GM23338 (cell line): ENCODE measurements around the gene KIRREL3. TPM values are rescaled to one million over a fixed set of nuclear protein-coding genes. Genes with fewer than 3 reads are reported as not detected.

Experiments
- ATAC-seq: fragments of 200-7000 bp; cut with Tn5 transposase; 3 replicates; pipeline ENCODE4 v1.9.1; 2020
- DNase-seq: peaks from one replicate; pipeline ENCODE4 v3.0.0-alpha.2; 2015; ENCODE audit warnings: low spot score
- H2AFZ ChIP-seq: fragments of 200-600 bp; sonication (generic); 2 replicates; pipeline ENCODE4 v1.8.0; 2016; ENCODE audit warnings: antibody characterized with exemption, mild to moderate bottlenecking, moderate library complexity
- H3F3A ChIP-seq: fragments of 200-600 bp; sonication (generic); replicated peaks from 2 replicates; pipeline ENCODE4 v1.8.0; 2017; ENCODE audit warnings: antibody characterized with exemption, mixed run types, low read depth
- H3K27ac ChIP-seq: fragments of 200-600 bp; sonication (generic); 2 replicates; pipeline ENCODE4 v1.6.1; 2016; ENCODE audit warnings: low read depth
- H3K27me3 ChIP-seq: fragments of 200-600 bp; sonication (generic); 2 replicates; pipeline ENCODE4 v1.8.0; 2016; ENCODE audit warnings: mild to moderate bottlenecking, mixed run types, moderate library complexity; ENCODE audit not compliant: insufficient read depth
- H3K36me3 ChIP-seq: fragments of 200-600 bp; sonication (generic); 2 replicates; pipeline ENCODE4 v1.8.0; 2016; ENCODE audit warnings: mild to moderate bottlenecking; ENCODE audit not compliant: insufficient read depth
- H3K4me1 ChIP-seq: fragments of 200-600 bp; sonication (generic); 2 replicates; pipeline ENCODE4 v1.8.0; 2016; ENCODE audit warnings: mild to moderate bottlenecking, moderate library complexity; ENCODE audit not compliant: insufficient read depth
- H3K4me2 ChIP-seq: fragments of 200-600 bp; sonication (generic); 2 replicates; pipeline ENCODE4 v1.7.1; 2017; ENCODE audit warnings: mixed run types
- H3K4me3 ChIP-seq: fragments of 200-600 bp; sonication (generic); 2 replicates; pipeline ENCODE4 v1.6.1; 2016; ENCODE audit warnings: mixed run types
- H3K79me2 ChIP-seq: fragments of 200-600 bp; sonication (generic); replicated peaks from 2 replicates; pipeline ENCODE4 v1.8.0; 2017; ENCODE audit warnings: mild to moderate bottlenecking; ENCODE audit not compliant: insufficient read depth
- H3K9me2 ChIP-seq: fragments of 200-600 bp; sonication (generic); 2 replicates; pipeline ENCODE4 v1.8.0; 2017; ENCODE audit not compliant: insufficient read depth
- H4K20me1 ChIP-seq: fragments of 200-600 bp; sonication (generic); replicated peaks from 2 replicates; pipeline ENCODE4 v1.8.0; 2017; ENCODE audit warnings: mild to moderate bottlenecking; ENCODE audit not compliant: insufficient read depth
- H3K27ac Mint-ChIP-seq: 2 replicates; pipeline ENCODE4 v1.8.0; 2020; ENCODE audit warnings: inconsistent platforms, mild to moderate bottlenecking, moderate library complexity, mixed read lengths
- H3K27me3 Mint-ChIP-seq: 3 replicates; pipeline ENCODE4 v1.8.0; 2022; ENCODE audit warnings: low read depth, mild to moderate bottlenecking, moderate library complexity, mixed read lengths, inconsistent platforms; ENCODE audit not compliant: insufficient read depth, poor library complexity
- H3K36me3 Mint-ChIP-seq: 3 replicates; pipeline ENCODE4 v1.8.0; 2021; ENCODE audit warnings: low read depth, mild to moderate bottlenecking, inconsistent platforms, moderate library complexity, mixed read lengths
- H3K4me1 Mint-ChIP-seq: 3 replicates; pipeline ENCODE4 v1.8.0; 2020; ENCODE audit warnings: mild to moderate bottlenecking, inconsistent platforms, mixed read lengths
- H3K4me3 Mint-ChIP-seq: 3 replicates; pipeline ENCODE4 v1.8.0; 2021; ENCODE audit warnings: moderate library complexity, mild to moderate bottlenecking, inconsistent platforms, mixed read lengths
- H3K9me3 Mint-ChIP-seq: 3 replicates; pipeline ENCODE4 v1.8.0; 2020; ENCODE audit warnings: moderate library complexity, mild to moderate bottlenecking, inconsistent platforms, mixed read lengths
- CREB1 ChIP-seq: fragments of 250-450 bp; sonication (Bioruptor Pico); IDR thresholded peaks from 2 replicates; pipeline ENCODE4 v1.5.0; 2020; ENCODE audit warnings: low read depth, mild to moderate bottlenecking, moderate library complexity
- ETS1 ChIP-seq: IDR thresholded peaks from 2 replicates; pipeline ENCODE4 v1.6.1; 2016; ENCODE audit warnings: antibody characterized with exemption
- EZH2 ChIP-seq: fragments of 200-600 bp; sonication (generic); IDR thresholded peaks from one replicate; pipeline ENCODE4 v1.8.0; 2017; ENCODE audit warnings: antibody characterized with exemption, mild to moderate bottlenecking, low read depth; ENCODE audit not compliant: unreplicated experiment
- EZH2phosphoT487 ChIP-seq: fragments of 200-600 bp; sonication (generic); IDR thresholded peaks from one replicate; pipeline ENCODE4 v1.8.1; 2018; ENCODE audit warnings: antibody characterized with exemption; ENCODE audit not compliant: unreplicated experiment
- NANOG ChIP-seq: IDR thresholded peaks from 2 replicates; pipeline ENCODE4 v1.6.1; 2016; ENCODE audit warnings: antibody characterized with exemption, borderline replicate concordance
- REST ChIP-seq: IDR thresholded peaks from one replicate; pipeline ENCODE4 v1.6.1; 2018; ENCODE audit warnings: antibody characterized with exemption; ENCODE audit not compliant: unreplicated experiment
- ZNF331 ChIP-seq: fragments of 250-450 bp; sonication (Bioruptor Pico); IDR thresholded peaks from 2 replicates; pipeline ENCODE4 v1.5.0; 2020; ENCODE audit warnings: low read depth, mild to moderate bottlenecking, moderate library complexity
- ZNF462 ChIP-seq: fragments of 250-450 bp; sonication (Bioruptor Pico); IDR thresholded peaks from 2 replicates; pipeline ENCODE4 v1.5.0; 2020; ENCODE audit warnings: mild to moderate bottlenecking, moderate library complexity
- polyA plus RNA-seq: library from polyadenylated mRNA; unstranded; fragments of >200 nt; fragmentation: Nextera tagmentation; extraction: Ambion mirVana; gene quantifications from 2 replicates; pipeline ENCODE4 v1.2.1, GENCODE V29; 2016
- total RNA-seq: library from RNA; depleted of rRNA; stranded (reverse); fragments of >200 nt; shearing (Covaris generic); gene quantifications from 2 replicates; pipeline ENCODE4 v1.2.3, GENCODE V29; 2014
- TF ChIP-seq, protein P1 (sequence below), 2 experiments: fragments of 200-600 bp in 1 of 2; sonication (generic) in 1 of 2; conservative IDR thresholded peaks; 2 replicates each; pipeline versions ENCODE4 v1.5.1 to v1.6.1; 2016 to 2017; ENCODE audit warnings: antibody characterized with exemption in 2 of 2, low read depth in 2 of 2, mild to moderate bottlenecking in 2 of 2, moderate library complexity in 1 of 2

Gene KIRREL3
- total and polyA plus RNA-seq, 2 experiments from 2014 or later, result 0.13 to 1.5 TPM

DNA sequence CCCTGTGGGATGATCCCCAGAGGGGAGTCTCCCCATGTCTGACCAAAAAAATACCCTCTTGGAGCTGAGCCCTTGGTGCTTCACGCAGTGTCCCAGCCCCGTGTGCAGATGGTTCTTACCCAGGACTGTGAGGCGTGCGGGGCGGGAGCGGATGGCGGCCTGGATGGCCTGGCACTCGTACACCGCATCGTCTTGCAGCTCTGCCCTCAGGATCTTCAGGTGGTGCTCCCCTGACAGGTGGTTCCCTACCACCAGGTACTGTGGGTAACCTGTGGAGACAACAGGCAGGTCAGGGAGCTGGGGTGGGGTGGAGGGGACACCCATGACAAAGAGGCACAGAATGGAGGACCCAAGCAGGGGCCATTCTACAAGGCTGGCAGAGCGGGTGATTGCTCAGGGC lies 479.4 kb downstream of the KIRREL3 start (continued):
- TF ChIP-seq ETS1 (no peak), CREB1 (no peak)

DNA sequence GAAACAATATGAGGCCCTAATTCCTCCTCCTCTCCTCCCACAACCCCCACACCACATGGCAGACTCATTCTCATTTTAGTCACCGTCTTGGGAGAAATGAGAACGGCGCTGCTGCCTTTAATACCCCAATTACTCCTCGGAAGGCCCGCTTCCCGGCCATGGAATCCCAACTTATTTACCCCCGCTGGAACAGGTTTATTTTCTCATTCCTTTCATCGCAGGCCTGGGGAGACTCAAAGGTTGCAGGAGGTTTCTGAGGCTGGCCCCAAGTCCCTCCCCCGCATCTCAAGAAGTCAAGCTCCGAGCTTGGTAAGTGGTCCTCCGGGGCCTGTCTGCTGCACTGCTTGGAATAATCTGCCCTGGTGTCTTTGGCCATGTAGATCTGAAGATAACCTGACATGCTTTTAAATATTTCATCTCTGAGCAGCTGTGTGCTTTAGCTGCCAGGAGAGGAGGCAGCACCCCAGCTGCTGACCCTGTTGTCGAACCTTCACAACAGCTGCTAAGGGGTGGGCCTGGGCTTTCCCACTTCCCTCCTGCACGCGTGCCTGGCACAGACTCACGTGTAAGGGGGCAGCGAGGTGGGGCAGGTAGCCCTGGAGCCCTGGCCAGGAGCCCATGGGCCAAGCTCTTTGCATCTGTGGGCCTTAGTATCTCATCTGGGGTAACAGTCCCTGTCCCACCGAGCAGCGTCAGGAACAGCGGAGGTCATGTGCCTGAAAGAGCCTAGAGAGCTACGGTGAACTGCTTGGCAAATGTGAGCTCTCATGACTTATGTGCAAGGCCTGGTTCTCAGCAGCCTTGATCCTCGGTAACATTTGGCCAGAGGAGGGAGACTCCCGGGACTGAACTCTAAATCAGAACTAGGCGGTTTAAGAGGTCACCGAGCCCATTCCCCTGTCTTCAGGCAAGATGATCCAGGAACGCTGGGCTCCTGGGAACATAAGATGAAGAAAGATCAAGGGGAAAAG lies 480.5 kb downstream of the KIRREL3 start:
- DNase-seq (no peak), ATAC-seq (no peak)
- Mint-ChIP-seq H3K4me3 (no peak overlapping the region), H3K9me3 (no peaks in the 10 kb centered on the region), H3K36me3 (no peaks in the 10 kb centered on the region), H3K27ac (no peak overlapping the region), H3K4me1 (peaks cover 20% of the 10 kb centered on the region), H3K27me3 (peaks cover 2% of the 10 kb centered on the region)
- no peaks in the 10 kb centered on the region for H3K79me2 ChIP-seq
- H3K4me3 ChIP-seq, result no peak overlapping the region
- no peaks in the 10 kb centered on the region for H3K36me3 ChIP-seq
- no peaks in the 10 kb centered on the region for H3K4me1 ChIP-seq
- no peak overlapping the region for H3K27ac ChIP-seq
- H3K4me2 ChIP-seq, result no peak overlapping the region
- no peaks in the 10 kb centered on the region for H3F3A ChIP-seq
- H2AFZ ChIP-seq, result no peak overlapping the region
- no peaks in the 10 kb centered on the region for H3K9me2 ChIP-seq
- no peaks in the 10 kb centered on the region for H3K27me3 ChIP-seq
- no peaks in the 10 kb centered on the region for H4K20me1 ChIP-seq
- no peak for TF ChIP-seq REST
- TF ChIP-seq ZNF462 (CRISPR knock-in tag), result no peak
- no peak for TF ChIP-seq EZH2phosphoT487
- TF ChIP-seq ZNF331 (CRISPR knock-in tag), result no peak
- TF ChIP-seq, protein P1, sequence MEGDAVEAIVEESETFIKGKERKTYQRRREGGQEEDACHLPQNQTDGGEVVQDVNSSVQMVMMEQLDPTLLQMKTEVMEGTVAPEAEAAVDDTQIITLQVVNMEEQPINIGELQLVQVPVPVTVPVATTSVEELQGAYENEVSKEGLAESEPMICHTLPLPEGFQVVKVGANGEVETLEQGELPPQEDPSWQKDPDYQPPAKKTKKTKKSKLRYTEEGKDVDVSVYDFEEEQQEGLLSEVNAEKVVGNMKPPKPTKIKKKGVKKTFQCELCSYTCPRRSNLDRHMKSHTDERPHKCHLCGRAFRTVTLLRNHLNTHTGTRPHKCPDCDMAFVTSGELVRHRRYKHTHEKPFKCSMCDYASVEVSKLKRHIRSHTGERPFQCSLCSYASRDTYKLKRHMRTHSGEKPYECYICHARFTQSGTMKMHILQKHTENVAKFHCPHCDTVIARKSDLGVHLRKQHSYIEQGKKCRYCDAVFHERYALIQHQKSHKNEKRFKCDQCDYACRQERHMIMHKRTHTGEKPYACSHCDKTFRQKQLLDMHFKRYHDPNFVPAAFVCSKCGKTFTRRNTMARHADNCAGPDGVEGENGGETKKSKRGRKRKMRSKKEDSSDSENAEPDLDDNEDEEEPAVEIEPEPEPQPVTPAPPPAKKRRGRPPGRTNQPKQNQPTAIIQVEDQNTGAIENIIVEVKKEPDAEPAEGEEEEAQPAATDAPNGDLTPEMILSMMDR (conservative IDR thresholded peaks at IDR 0.05; ENCODE audit: low read depth in 2 of 2), result no peak
- TF ChIP-seq ETS1, result no peak
- TF ChIP-seq NANOG, result no peak
- TF ChIP-seq EZH2, result no peak
